ENCODE measurements around the gene AK4. TPM values are rescaled to one million over a fixed set of nuclear protein-coding genes. Genes with fewer than 3 reads are reported as not detected.
"Not testable (repeated sequence)": the region's sequence is repeated elsewhere in the genome, so short reads cannot be mapped to it uniquely, and the experiment has no call there.

The AK4 gene
- total RNA-seq, 1 experiment from 2014 or later: 131 TPM

GRCh38 chr1:65233782-65234181, 85.8 kb downstream of the AK4 start:
- no peaks in the 10 kb centered on the region for H3K27me3 ChIP-seq (replicated peaks; ENCODE audit: control insufficient read depth, insufficient read depth, low read length)
- H3K9me3 ChIP-seq: no peaks in the 10 kb centered on the region
- no peak for DNase-seq
- Mint-ChIP-seq H3K27ac (ENCODE audit: unreplicated experiment) (no peak overlapping the region), H3K4me3 (ENCODE audit: unreplicated experiment) (no peak overlapping the region), H3K9me3 (ENCODE audit: unreplicated experiment) (no peaks in the 10 kb centered on the region), H3K27me3 (ENCODE audit: insufficient read depth, unreplicated experiment) (no peaks in the 10 kb centered on the region), H3K4me1 (ENCODE audit: low read depth, unreplicated experiment) (peaks cover 7% of the 10 kb centered on the region), H3K36me3 (ENCODE audit: insufficient read depth, unreplicated experiment) (peaks cover 21% of the 10 kb centered on the region)
- no peak for TF ChIP-seq CTCF (IDR thresholded peaks at IDR 0.05; ENCODE audit: insufficient read depth in 1 of 2, low read depth in 1 of 2, low read length in 1 of 2, severe bottlenecking in 1 of 2, unreplicated experiment in 1 of 2)
- intact Hi-C loops (cut with micrococcal nuclease; ENCODE audit: unreplicated experiment): no loop called here
- no peaks in the 10 kb centered on the region for H3K36me3 ChIP-seq (ENCODE audit: control insufficient read depth, insufficient read depth, low read length)
- POLR2A ChIA-PET: no interaction called here
- peaks cover 12% of the 10 kb centered on the region for H3K4me1 ChIP-seq
- no TSS peak for BruUV-seq (replicated peaks)
- no peak overlapping the region for H3K4me3 ChIP-seq (ENCODE audit: low read depth, low read length)
- CTCF ChIA-PET: no interaction called here

DNA sequence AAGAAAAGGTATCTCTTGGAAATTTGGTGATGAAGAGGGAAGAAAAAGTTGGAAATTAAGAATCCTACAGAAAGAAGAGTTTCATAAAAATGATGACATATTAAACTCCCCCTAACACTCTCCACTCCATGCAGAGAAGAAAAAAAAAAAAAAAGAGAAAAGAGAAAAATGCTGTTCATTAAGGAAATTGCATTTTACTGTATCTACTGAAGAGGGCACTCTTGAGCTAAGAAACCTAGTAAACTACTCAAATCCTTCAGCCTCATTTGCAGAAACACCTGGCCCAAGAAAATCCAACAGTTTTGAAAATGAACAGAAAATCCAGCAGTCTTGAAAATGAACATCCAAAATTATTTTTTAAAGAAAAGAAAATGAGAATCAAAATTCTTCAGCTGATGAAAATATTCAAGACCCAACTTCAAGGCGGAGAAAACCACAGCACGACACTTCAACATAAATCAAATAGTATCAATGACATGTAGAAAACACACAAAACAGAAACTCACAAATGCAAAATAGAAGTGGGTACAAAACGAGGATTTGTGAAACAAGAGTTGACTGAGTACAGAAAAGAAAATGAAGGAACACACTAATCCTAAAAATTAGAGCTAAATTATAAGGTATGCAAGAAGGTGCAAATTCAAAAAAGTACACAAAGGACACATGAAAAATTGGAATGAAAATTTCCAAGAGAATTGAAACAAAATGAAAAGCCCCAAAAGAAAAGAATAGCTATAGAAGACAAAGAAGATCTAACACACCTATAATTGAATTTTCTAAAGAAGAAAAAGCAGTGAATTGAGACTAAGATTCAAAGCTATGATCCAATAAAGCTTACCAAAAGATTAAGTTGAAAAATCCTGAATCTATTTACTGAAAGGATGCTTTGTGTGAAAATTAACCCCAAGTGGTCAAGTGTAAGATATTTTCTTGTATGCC, 88.1 kb downstream of the AK4 start:
- H3K9me3 ChIP-seq: no peaks in the 10 kb centered on the region
- no peaks in the 10 kb centered on the region for H3K27me3 ChIP-seq (replicated peaks; ENCODE audit: control insufficient read depth, insufficient read depth, low read length)
- Mint-ChIP-seq H3K36me3 (ENCODE audit: insufficient read depth, unreplicated experiment) (peaks cover 16% of the 10 kb centered on the region), H3K4me1 (ENCODE audit: low read depth, unreplicated experiment) (no peaks in the 10 kb centered on the region), H3K9me3 (ENCODE audit: unreplicated experiment) (no peaks in the 10 kb centered on the region), H3K27me3 (ENCODE audit: insufficient read depth, unreplicated experiment) (no peaks in the 10 kb centered on the region), H3K4me3 (ENCODE audit: unreplicated experiment) (no peak overlapping the region), H3K27ac (ENCODE audit: unreplicated experiment) (no peak overlapping the region)
- no peaks in the 10 kb centered on the region for H3K36me3 ChIP-seq (ENCODE audit: control insufficient read depth, insufficient read depth, low read length)
- CTCF ChIA-PET: interaction anchor here (0.7 to 1.4 kb wide), 3 partner anchors 223 to 516 kb away, joined by 3 to 8 read pairs (median 4); no protein-coding TSS in a partner anchor
- no peaks in the 10 kb centered on the region for H3K4me1 ChIP-seq
- intact Hi-C loops (cut with micrococcal nuclease; ENCODE audit: unreplicated experiment): loop anchor here (1.0 to 5.0 kb wide), 2 partner anchors 451 to 1006 kb away; no protein-coding TSS in a partner anchor
- no peak for DNase-seq
- TF ChIP-seq CTCF (IDR thresholded peaks at IDR 0.05; ENCODE audit: insufficient read depth in 1 of 2, low read depth in 1 of 2, low read length in 1 of 2, severe bottlenecking in 1 of 2, unreplicated experiment in 1 of 2): peak in 1 of 2 experiments; percentile 39
- POLR2A ChIA-PET: no interaction called here
- H3K4me3 ChIP-seq (ENCODE audit: low read depth, low read length): no peak overlapping the region
- BruUV-seq (replicated peaks): no TSS peak

DNA sequence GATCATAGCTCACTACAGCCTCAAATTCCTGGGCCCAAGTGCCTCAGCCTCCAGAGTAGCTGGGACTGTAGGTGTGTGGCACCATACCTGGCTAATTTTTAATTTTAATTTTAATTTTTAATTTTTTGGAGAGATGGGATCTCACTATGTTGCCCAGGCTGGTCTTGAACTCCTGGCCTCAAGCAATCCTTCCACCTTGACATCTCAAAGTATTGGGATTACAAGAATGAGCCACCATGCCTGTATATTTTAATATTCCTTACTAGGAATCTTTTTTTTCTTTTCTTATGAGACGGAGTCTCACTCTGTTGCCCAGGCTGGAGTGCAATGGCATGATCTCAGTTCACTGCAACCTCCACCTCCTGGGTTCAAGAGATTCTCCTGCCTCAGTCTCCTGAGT, 89.1 kb downstream of the AK4 start:
- H3K9me3 ChIP-seq; H3K4me3 ChIP-seq (ENCODE audit: low read depth, low read length); POLR2A ChIA-PET; H3K9me3 Mint-ChIP-seq (ENCODE audit: unreplicated experiment); H3K27me3 Mint-ChIP-seq (ENCODE audit: insufficient read depth, unreplicated experiment); BruUV-seq (replicated peaks); H3K4me1 ChIP-seq; H3K27ac Mint-ChIP-seq (ENCODE audit: unreplicated experiment); H3K4me1 Mint-ChIP-seq (ENCODE audit: low read depth, unreplicated experiment); H3K4me3 Mint-ChIP-seq (ENCODE audit: unreplicated experiment); H3K36me3 ChIP-seq (ENCODE audit: control insufficient read depth, insufficient read depth, low read length); H3K27me3 ChIP-seq (replicated peaks; ENCODE audit: control insufficient read depth, insufficient read depth, low read length); DNase-seq: not testable (repeated sequence)
- intact Hi-C loops (cut with micrococcal nuclease; ENCODE audit: unreplicated experiment): loop anchor here (5.0 kb wide), 1 partner anchor 1005 kb away; no protein-coding TSS in a partner anchor
- CTCF ChIA-PET: interaction anchor here (1.1 kb wide), 1 partner anchor 222 kb away, joined by 3 read pairs; no protein-coding TSS in a partner anchor
- H3K36me3 Mint-ChIP-seq (ENCODE audit: insufficient read depth, unreplicated experiment): peaks cover 16% of the 10 kb centered on the region
